Peyer's patch (tissue), 4 donors: ENCODE measurements around the gene KPNA6.

ENCODE experiments used
- CTCF ChIP-seq, 6 experiments: fragments of 450-650 bp in 4 of 6; fragments of 200-600 bp in 2 of 6; sonication (generic) in 1 of 6; IDR thresholded peaks; one replicate each; pipeline ENCODE4 v1.5.1; 2017 to 2019; ENCODE audit warnings: antibody characterized with exemption in 6 of 6, mild to moderate bottlenecking in 3 of 6, moderate library complexity in 1 of 6
- POLR2A ChIP-seq, 2 donors: fragments of 450-650 bp; IDR thresholded peaks; one replicate each; pipeline ENCODE4 v1.5.1; 2017; ENCODE audit warnings: antibody characterized with exemption in 2 of 2, mild to moderate bottlenecking in 2 of 2, moderate library complexity in 2 of 2

GRCh38 chr1:32137111-32137510, 29.3 kb downstream of the KPNA6 start:
- TF ChIP-seq POLR2A (IDR thresholded peaks at IDR 0.05) (no peak), CTCF (IDR thresholded peaks at IDR 0.05) (no peak)
